ENCODE results near the gene ATP6V0A4.

ATP6V0A4 gene

DNA sequence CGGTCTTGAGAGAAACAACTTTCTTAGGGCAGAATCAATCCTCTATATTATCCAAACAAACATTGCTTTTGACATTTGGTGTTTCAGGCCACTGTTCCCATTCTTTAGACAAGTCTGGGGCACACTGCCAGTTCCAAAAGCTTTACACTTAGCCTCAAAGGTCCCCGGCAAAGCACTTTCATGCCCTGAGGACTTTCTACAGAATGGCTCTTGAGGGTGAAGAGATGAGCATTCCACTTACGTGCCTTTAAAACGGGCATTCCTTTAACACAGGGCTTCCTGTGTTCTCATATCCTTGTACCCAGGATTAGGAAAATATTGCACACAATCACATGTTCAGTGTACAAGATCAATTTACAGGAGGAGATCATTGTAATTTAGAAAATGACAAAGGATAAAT is 13.3 kb downstream of the ATP6V0A4 start:
- TF ChIP-seq GABPA (IDR thresholded peaks at IDR 0.05; ENCODE audit: low read depth), result no peak
- Histone ChIP-seq H3K27ac (replicated peaks) (no peak overlapping the region), H3K4me3 (replicated peaks; ENCODE audit: insufficient read depth, low read length) (no peak overlapping the region), H3K27me3 (ENCODE audit: insufficient read depth, poor library complexity, severe bottlenecking) (no peaks in the 10 kb centered on the region)
- DNase-seq (ENCODE audit: low read depth in 1 of 2, low spot score in 1 of 2), result no peak

DNA sequence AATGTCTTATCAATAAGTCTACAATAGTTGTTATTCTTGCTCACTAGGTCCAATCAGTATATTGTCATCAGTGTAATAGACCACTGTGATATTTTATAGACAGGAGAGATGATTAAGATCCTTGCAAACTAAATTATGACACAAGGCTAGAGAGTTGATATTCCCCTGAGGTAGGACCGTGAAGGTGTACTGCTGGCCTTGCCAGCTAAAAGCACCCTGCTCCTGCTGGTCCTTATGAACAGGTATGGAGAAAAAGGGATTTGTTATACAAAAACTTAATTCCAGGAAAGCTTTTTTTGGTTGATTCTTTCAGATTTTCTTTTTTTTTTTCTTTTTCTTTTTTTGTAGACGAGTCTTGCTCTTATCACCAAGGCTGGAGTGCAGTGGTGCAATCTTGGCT is 17.0 kb downstream of the ATP6V0A4 start:
- no peak for TF ChIP-seq GABPA (IDR thresholded peaks at IDR 0.05; ENCODE audit: low read depth)
- no peak for TF ChIP-seq CTCF (IDR thresholded peaks at IDR 0.05; ENCODE audit: insufficient read depth, low read length)
- no peak for TF ChIP-seq REST (IDR thresholded peaks at IDR 0.05; ENCODE audit: insufficient replicate concordance, low read depth)
- no peak for TF ChIP-seq POLR2AphosphoS5 (IDR thresholded peaks at IDR 0.05; ENCODE audit: low read depth)
- TF ChIP-seq SPI1 (IDR thresholded peaks at IDR 0.05; ENCODE audit: borderline replicate concordance, low read depth), result no peak
- Histone ChIP-seq H3K4me3 (replicated peaks; ENCODE audit: insufficient read depth, low read length) (no peak overlapping the region), H3K27me3 (ENCODE audit: insufficient read depth, poor library complexity, severe bottlenecking) (no peaks in the 10 kb centered on the region), H3K27ac (replicated peaks) (no peak overlapping the region)
- DNase-seq (ENCODE audit: low read depth in 1 of 2, low spot score in 1 of 2), result no peak

DNA sequence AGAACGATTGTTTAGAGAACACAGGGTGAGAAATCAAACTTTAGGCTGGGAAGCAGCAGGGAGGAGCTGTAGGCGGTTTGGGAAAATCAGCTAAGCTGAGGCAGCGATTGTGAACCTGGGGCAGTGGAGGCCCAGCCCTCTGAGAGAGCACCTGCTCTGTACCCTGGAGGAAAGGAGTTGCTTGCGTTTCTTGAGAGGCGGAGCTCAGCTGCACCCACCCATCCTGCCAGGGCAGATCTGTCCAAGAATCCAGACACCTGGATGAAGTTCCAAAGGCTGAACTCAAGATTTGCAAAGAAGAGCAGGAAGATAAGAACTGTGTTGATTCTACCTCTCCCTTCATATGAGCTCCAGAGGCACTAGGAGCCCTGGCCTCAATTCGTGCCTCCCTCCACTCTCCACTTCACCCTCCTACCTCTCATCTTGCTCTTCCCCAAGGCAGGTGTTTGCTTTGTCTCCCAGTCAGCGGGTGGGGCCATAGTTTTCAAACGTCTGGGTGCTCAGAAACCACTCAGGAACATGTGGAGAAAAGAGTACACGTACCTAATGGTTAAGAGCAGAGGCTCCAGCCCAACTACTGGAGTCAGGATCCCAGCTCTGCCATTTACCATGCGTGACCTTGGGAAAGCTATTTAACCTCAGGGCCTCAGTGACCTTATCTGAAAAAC is 21.7 kb downstream of the ATP6V0A4 start:
- H3K27me3 ChIP-seq (ENCODE audit: insufficient read depth, poor library complexity, severe bottlenecking), result no peaks in the 10 kb centered on the region
- DNase-seq (ENCODE audit: low read depth in 1 of 2, low spot score in 1 of 2), result no peak
- H3K27ac ChIP-seq (replicated peaks), result no peak overlapping the region
- TF ChIP-seq POLR2AphosphoS5 (IDR thresholded peaks at IDR 0.05; ENCODE audit: low read depth), result no peak
- no peak for TF ChIP-seq SPI1 (IDR thresholded peaks at IDR 0.05; ENCODE audit: borderline replicate concordance, low read depth)
- TF ChIP-seq REST (IDR thresholded peaks at IDR 0.05; ENCODE audit: insufficient replicate concordance, low read depth), result no peak
- TF ChIP-seq GABPA (IDR thresholded peaks at IDR 0.05; ENCODE audit: low read depth), result no peak
- TF ChIP-seq CTCF (IDR thresholded peaks at IDR 0.05; ENCODE audit: insufficient read depth, low read length), result no peak
- no peak overlapping the region for H3K4me3 ChIP-seq (replicated peaks; ENCODE audit: insufficient read depth, low read length)

DNA sequence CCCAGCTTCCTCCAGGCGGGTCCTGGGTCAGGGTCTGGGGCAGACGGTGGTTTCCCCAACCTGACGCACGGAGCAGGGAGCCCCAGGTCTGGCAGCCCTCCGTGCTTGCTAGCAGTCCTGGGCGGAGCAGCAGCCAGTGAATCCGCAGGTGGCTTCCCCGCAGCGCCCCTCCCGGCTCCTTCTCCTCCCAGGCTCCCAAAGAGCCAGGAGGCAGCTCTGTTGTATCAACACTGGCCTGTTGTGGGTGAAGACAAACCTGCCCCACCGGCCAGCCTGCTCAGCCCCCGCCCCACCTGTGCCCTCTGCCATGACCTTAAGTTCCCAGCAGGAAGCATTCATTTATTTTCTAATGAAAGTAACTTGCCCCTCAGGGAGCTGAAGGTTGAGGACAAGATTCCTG is 24.2 kb downstream of the ATP6V0A4 start:
- H3K4me3 ChIP-seq (replicated peaks; ENCODE audit: insufficient read depth, low read length), result no peak overlapping the region
- no peak overlapping the region for H3K27ac ChIP-seq (replicated peaks)
- TF ChIP-seq POLR2AphosphoS5 (IDR thresholded peaks at IDR 0.05; ENCODE audit: low read depth) (no peak), SPI1 (IDR thresholded peaks at IDR 0.05; ENCODE audit: borderline replicate concordance, low read depth) (no peak), CTCF (IDR thresholded peaks at IDR 0.05; ENCODE audit: insufficient read depth, low read length) (no peak), REST (IDR thresholded peaks at IDR 0.05; ENCODE audit: insufficient replicate concordance, low read depth) (no peak), GABPA (IDR thresholded peaks at IDR 0.05; ENCODE audit: low read depth) (no peak)
- DNase-seq (ENCODE audit: low read depth in 1 of 2, low spot score in 1 of 2), result no peak
- H3K27me3 ChIP-seq (ENCODE audit: insufficient read depth, poor library complexity, severe bottlenecking), result no peaks in the 10 kb centered on the region
